GM19193 (cell line): ENCODE results near the gene SGPP2.

Experiments
- POLR2A ChIP-seq: IDR thresholded peaks from 4 replicates; pipeline ENCODE4 v1.6.1; 2011; ENCODE audit not compliant: insufficient read depth, insufficient read length; ENCODE audit errors: extremely low read depth

SGPP2 gene

GRCh38 chr2:222566229-222566628 lies 141.9 kb downstream of the SGPP2 start:
- peak; percentile 23 for TF ChIP-seq POLR2A

DNA sequence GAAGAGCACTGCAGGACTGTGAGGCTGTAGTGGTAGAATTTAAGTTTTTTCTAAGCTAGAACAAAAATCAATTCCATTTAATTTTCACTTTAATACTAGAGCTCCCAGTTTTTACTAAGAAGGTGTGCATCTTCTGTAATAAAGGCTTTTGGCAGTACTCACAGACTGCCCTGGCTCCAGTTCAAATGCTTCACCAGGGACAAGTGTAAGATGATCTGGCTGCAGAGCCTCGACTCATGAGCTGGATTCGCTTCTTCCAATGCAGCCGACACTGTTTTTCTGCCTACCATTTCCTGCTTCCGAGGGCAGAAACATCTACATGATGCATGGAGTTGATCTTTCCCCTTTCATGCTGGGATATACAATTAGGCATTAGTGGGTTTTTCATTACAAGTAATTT lies 144.5 kb downstream of the SGPP2 start:
- TF ChIP-seq POLR2A: no peak

DNA sequence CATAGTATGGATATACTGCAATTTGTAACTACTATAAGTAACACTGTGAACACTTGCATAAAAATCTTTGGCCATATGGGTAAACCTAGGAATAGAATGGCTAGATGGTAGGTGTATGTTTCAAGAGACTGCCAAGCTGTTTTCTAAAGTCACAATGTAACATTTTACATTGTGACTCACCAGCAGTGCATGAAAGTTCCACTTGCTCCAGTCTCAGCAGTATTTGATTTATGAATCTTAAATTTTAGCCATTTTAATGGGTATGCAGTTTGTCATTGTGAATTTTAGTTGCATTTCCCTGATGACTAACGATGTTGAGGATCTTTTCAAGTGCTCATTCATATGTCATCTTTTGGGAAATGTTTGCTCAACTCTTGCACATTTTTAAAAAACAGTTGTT lies 145.5 kb downstream of the SGPP2 start:
- TF ChIP-seq POLR2A: no peak

DNA sequence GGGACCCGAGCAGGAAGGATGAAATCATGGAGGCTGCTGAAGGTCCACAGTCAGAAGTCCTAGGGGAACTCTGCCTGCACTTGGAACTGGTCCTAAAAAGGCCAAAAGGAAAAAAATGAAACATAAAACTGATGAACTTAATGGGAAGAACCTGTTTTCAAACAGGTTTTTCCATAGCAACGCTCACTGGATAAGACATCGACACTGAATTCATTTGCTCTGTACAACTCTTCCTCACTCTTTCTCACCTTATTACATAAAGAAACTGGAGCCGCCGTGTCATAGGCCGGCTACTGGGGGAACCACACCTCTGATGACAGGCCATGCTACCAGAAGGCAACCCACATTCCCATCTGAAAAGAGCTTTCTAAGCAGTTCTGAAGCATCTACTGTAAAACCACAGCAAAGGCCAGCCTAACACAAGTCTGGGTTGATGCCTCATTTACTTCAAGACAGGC lies 147.9 kb downstream of the SGPP2 start:
- no peak for TF ChIP-seq POLR2A

DNA sequence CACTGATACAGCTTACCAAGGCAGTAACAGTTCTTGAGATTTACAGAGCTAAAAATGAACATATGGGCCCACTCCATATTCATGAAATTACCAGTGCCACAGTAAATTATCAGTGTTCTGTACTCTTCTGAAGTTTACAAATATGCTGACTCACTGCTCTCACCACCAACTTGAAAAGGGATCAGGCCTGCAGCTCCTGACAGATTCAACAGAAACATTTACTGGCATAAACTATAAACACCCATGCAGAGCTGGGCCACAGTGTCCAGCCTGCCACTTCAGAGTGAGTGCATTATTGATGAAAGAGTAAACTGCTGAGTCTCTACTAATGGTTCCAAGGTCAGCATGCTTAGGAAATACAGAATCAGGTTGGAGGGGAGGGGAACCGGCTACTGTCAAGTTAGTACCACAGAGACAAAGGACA lies 148.4 kb downstream of the SGPP2 start:
- no peak for TF ChIP-seq POLR2A

DNA sequence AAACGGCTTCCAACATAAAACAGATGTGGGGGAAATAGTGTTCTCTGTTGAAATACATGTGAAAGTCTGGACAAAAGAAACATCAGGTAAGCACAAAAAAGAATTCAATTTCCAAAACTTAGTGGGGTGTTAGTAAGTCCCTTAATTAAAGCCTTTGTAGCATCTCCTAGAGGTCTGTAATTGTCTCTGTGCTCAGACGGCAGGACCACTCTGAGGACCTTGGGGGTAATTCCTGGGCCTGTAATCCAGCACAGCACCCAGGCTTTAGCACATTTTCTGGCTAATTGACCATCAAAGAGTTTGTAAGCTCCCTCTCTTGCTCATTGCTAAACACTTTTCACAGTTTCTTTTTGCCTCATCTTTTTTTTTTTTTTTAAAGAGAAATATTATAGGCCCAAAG lies 151.3 kb downstream of the SGPP2 start:
- TF ChIP-seq POLR2A: no peak

GRCh38 chr2:222576171-222577081 lies 152.1 kb downstream of the SGPP2 start:
- TF ChIP-seq POLR2A: no peak

DNA sequence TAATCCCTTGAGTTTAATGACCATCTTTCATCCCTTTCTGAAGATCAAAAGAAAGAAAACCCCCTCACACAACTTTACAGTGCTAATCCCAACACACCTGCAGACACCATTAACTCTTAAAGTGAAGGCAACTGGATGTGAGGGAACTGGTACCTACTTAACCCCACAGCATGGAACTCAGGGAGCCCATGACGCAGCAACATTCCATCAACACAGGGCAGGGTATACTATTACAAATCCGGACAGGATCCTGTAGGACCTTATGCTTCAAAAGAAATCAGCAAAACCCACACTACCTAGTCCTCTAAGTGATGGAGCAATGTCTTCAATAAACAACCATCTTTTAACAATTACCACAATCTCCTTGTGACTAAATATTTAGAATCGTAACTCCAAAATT lies 153.0 kb downstream of the SGPP2 start:
- TF ChIP-seq POLR2A: no peak

GRCh38 chr2:222582928-222583327 lies 158.6 kb downstream of the SGPP2 start:
- TF ChIP-seq POLR2A: no peak

DNA sequence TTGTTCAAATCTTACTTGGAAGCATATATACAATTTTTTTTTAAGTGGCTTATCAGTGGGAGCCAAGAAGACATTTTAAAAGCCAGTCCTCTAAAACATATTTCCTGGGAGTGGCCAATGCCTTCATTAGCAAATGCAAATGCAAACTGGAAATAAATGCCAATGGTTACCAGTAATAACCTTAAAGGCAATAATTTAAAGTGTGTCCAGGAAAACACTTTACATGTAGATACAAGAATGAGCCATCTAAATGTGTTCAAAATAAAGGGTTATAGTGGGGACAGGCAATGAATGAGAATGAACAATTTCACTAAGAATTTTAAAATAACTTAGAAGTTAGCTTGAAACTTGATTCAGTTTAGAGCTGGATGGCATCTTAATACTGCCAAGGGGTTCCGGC lies 167.3 kb downstream of the SGPP2 start:
- TF ChIP-seq POLR2A: no peak

- TF ChIP-seq POLR2A: no peak
Observed at GRCh38 chr2:222592176-222592575, 167.8 kb downstream of the SGPP2 start.

- no peak for TF ChIP-seq POLR2A
Observed at GRCh38 chr2:222594679-222595078, 170.3 kb downstream of the SGPP2 start.

GRCh38 chr2:222595581-222595980 lies 171.2 kb downstream of the SGPP2 start:
- TF ChIP-seq POLR2A: no peak

DNA sequence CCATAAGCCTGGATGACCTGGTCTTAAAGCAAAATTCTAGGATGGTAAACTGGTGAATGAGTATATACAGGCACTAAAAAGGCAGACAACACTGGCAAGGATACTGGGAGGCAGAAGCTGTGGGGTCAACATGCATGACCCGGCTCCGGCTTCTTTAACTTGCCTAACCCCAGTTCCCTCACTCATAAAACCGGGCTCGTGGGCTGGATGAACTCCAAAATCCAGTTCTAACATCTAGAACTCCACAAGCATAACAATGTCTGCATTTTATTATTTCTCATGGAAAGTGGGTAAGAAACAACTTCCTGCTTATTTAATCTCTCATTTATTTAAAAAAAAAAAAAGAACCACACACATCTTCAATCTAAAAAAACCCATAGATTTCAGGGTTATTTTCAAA lies 174.3 kb downstream of the SGPP2 start:
- TF ChIP-seq POLR2A: no peak

DNA sequence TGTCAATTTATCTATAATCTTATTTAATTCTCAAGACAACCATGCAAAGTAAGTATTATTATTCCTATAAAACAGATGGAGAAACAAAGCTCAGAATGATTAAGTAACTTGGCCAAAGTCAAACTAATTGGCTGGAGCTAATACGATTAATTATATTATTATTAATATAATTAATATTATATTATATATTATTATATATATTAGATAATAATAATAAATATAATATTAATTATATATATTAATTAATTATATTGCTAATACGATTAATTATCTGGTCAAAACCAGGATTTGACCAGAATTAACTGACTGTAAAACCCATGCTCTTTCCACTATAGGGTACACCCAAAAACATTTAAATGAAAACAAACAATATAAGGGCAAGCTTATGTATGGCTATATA lies 179.2 kb downstream of the SGPP2 start:
- no peak for TF ChIP-seq POLR2A

GRCh38 chr2:222604749-222605515 lies 180.6 kb downstream of the SGPP2 start:
- no peak for TF ChIP-seq POLR2A
